ENCODE results near the gene UTP25. TPM values are rescaled to one million over a fixed set of nuclear protein-coding genes. Genes with fewer than 3 reads are reported as not detected.

Gene UTP25
- total RNA-seq, 1 donor from 2014 or later: 4.6 TPM

DNA sequence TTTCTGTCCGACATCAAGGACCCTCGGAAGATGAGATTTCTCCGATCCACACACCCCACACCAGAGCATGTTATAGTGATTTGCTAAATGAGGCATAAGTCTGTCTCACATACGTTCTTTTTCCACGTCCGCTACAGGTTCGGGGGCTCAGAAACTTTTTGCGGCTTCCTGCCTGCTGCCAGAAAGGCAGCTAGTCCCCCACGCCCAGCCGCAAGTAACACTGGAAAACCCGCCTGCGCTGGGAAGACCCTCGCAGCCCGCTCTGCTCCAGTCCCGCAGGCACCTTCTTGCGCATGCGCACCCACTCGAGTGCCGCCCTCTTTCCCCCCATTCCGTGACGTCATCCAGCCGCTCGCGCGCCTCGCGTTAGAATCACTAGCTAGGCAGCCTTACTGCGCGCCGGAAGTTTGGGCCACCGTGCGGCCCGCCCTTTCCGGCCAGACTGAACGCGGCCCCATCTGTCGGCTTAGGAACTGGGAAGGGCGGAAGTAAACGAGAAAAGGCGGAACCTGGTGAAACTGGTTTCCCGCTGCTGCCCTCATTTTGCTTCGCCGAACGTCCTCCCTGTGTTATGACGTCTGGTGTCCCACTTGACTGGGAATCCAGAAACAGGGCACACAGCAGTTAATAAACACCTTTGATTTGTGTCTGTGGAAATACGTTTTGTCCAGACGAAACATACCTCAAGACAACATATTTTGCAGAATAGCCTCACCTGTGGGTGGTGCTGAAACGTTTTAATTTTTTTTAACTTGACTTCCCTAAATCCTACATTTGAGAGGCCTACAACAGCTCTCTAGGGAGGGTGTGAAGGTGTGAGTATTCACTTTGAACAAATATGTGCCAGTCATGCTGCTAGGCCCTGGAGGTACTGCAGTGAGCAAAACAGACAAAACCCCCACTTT, 43.3 kb upstream of the UTP25 start, which contains the start of gene C1orf74:
C1orf74 (minus strand) TSS at position 295 of the 905 bp plus-strand sequence. CDS start 925 bp downstream, outside the sequence.
- DNase-seq (ENCODE audit: low spot score): peak; percentile 100
- peaks cover 15% of the 10 kb centered on the region for H3K4me1 Mint-ChIP-seq (ENCODE audit: unreplicated experiment)
- peak within 1 kb of the TSS; percentile 91 for H3K4me3 Mint-ChIP-seq (ENCODE audit: unreplicated experiment)
- H3K9me3 Mint-ChIP-seq (ENCODE audit: unreplicated experiment): no peaks in the 10 kb centered on the region
- TF ChIP-seq, protein P1, sequence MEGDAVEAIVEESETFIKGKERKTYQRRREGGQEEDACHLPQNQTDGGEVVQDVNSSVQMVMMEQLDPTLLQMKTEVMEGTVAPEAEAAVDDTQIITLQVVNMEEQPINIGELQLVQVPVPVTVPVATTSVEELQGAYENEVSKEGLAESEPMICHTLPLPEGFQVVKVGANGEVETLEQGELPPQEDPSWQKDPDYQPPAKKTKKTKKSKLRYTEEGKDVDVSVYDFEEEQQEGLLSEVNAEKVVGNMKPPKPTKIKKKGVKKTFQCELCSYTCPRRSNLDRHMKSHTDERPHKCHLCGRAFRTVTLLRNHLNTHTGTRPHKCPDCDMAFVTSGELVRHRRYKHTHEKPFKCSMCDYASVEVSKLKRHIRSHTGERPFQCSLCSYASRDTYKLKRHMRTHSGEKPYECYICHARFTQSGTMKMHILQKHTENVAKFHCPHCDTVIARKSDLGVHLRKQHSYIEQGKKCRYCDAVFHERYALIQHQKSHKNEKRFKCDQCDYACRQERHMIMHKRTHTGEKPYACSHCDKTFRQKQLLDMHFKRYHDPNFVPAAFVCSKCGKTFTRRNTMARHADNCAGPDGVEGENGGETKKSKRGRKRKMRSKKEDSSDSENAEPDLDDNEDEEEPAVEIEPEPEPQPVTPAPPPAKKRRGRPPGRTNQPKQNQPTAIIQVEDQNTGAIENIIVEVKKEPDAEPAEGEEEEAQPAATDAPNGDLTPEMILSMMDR (IDR thresholded peaks at IDR 0.05; ENCODE audit: unreplicated experiment): no peak
- H3K27ac Mint-ChIP-seq (ENCODE audit: unreplicated experiment): peak within 1 kb of the TSS; percentile 96
- H3K27me3 Mint-ChIP-seq (ENCODE audit: unreplicated experiment): peaks cover 10% of the 10 kb centered on the region
- peaks cover 14% of the 10 kb centered on the region for H3K36me3 Mint-ChIP-seq (ENCODE audit: low read depth, unreplicated experiment)

DNA sequence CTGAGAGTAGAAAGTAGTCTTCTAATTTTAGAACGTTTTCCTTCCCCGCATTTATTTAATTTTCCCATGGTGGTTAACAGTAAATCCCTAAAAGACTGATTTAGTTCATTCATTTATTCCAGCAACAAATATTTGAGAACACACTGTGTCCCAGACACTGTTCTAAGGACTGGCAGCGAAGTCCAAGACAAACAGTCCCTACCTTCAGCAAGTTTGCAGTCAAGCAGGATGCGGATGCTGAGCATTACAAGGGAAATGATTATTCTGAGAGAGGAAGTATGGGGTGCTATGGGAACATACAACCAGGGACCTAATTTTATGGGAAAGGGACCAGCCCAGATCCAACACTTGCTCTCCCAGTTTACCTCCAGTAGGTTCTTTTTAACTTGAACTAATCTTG, 42.2 kb upstream of the UTP25 start:
- TF ChIP-seq, protein P1 (IDR thresholded peaks at IDR 0.05; ENCODE audit: unreplicated experiment): no peak
- H3K36me3 Mint-ChIP-seq (ENCODE audit: low read depth, unreplicated experiment): peaks cover 14% of the 10 kb centered on the region
- H3K9me3 Mint-ChIP-seq (ENCODE audit: unreplicated experiment): no peaks in the 10 kb centered on the region
- H3K4me1 Mint-ChIP-seq (ENCODE audit: unreplicated experiment): peaks cover 15% of the 10 kb centered on the region
- DNase-seq (ENCODE audit: low spot score): no peak
- no peak overlapping the region for H3K27ac Mint-ChIP-seq (ENCODE audit: unreplicated experiment)
- H3K27me3 Mint-ChIP-seq (ENCODE audit: unreplicated experiment): peaks cover 10% of the 10 kb centered on the region
- H3K4me3 Mint-ChIP-seq (ENCODE audit: unreplicated experiment): no peak overlapping the region

DNA sequence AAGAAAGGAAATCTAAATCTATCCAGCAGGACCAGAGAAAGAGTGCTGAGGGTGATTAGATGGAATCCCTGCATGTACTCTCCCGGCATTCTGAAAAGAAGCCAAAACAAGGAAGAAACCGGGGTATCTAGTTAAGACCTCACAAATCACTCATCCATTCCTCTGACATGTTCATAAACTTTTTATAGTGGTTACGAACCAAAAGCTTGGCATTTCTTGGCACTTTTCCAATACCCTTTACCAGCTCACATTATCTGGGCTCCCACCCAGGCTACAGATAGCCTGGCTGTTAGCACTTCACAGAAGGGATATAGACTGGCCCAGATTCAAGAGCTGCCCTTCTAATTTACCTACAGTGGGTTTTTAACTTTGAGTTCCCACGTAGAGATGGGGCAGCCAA, 41.6 kb upstream of the UTP25 start:
- TF ChIP-seq, protein P1 (IDR thresholded peaks at IDR 0.05; ENCODE audit: unreplicated experiment): no peak
- H3K4me1 Mint-ChIP-seq (ENCODE audit: unreplicated experiment): peaks cover 15% of the 10 kb centered on the region
- peaks cover 10% of the 10 kb centered on the region for H3K27me3 Mint-ChIP-seq (ENCODE audit: unreplicated experiment)
- H3K9me3 Mint-ChIP-seq (ENCODE audit: unreplicated experiment): no peaks in the 10 kb centered on the region
- peaks cover 18% of the 10 kb centered on the region for H3K36me3 Mint-ChIP-seq (ENCODE audit: low read depth, unreplicated experiment)
- no peak overlapping the region for H3K27ac Mint-ChIP-seq (ENCODE audit: unreplicated experiment)
- DNase-seq (ENCODE audit: low spot score): no peak
- H3K4me3 Mint-ChIP-seq (ENCODE audit: unreplicated experiment): no peak overlapping the region

DNA sequence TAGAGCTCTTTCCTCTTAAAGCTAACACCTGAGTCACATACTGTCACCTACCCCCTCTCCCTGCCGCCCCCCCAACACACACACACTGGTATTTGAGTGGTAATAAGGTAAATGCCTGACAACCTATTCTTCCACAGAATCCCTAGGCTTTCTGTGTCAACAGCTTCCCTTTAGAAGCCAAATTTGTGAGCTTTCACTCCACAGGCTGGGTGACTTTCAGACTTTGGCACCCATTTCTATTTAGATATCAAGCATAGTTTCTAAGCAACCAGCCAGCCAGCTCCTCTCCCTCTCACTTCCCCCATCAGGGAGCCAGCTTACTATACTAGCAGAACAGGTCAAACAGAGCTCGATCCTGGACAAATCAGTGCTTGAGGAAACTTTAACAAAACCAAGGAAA, 40.2 kb upstream of the UTP25 start:
- H3K27ac Mint-ChIP-seq (ENCODE audit: unreplicated experiment): no peak overlapping the region
- no peak for DNase-seq (ENCODE audit: low spot score)
- TF ChIP-seq, protein P1 (IDR thresholded peaks at IDR 0.05; ENCODE audit: unreplicated experiment): no peak
- no peak overlapping the region for H3K4me3 Mint-ChIP-seq (ENCODE audit: unreplicated experiment)
- H3K9me3 Mint-ChIP-seq (ENCODE audit: unreplicated experiment): no peaks in the 10 kb centered on the region
- H3K4me1 Mint-ChIP-seq (ENCODE audit: unreplicated experiment): peaks cover 18% of the 10 kb centered on the region
- H3K27me3 Mint-ChIP-seq (ENCODE audit: unreplicated experiment): peaks cover 12% of the 10 kb centered on the region
- peaks cover 18% of the 10 kb centered on the region for H3K36me3 Mint-ChIP-seq (ENCODE audit: low read depth, unreplicated experiment)

DNA sequence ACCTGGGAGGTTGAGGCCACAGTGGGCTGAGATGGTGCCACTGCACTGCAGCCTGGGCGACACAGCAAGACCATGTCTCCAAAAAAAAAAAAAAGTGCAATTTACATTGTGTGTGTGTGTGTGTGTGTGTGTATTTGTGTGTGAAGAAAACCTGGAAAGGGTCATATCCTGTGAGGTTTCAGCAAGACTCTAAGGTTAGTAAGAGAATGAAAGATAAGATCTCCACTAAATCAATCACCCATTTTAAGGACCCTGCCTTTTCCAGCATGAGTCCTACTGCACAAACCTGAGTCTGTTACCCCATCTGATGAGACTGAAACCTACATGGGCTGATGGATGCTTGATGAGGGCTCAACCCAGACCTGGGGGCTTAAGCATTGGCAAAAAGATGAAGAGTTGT, 38.5 kb upstream of the UTP25 start:
- H3K27me3 Mint-ChIP-seq (ENCODE audit: unreplicated experiment): peaks cover 6% of the 10 kb centered on the region
- H3K4me3 Mint-ChIP-seq (ENCODE audit: unreplicated experiment): no peak overlapping the region

More for the DNA sequence above, 38.5 kb upstream of the UTP25 start:
- no peak overlapping the region for H3K27ac Mint-ChIP-seq (ENCODE audit: unreplicated experiment)
- peaks cover 30% of the 10 kb centered on the region for H3K36me3 Mint-ChIP-seq (ENCODE audit: low read depth, unreplicated experiment)
- DNase-seq (ENCODE audit: low spot score): no peak
- H3K9me3 Mint-ChIP-seq (ENCODE audit: unreplicated experiment): no peaks in the 10 kb centered on the region
- TF ChIP-seq, protein P1 (IDR thresholded peaks at IDR 0.05; ENCODE audit: unreplicated experiment): no peak
- H3K4me1 Mint-ChIP-seq (ENCODE audit: unreplicated experiment): peaks cover 9% of the 10 kb centered on the region
